Prostate gland (tissue), 2 donors: ENCODE data around the gene KRT27. TPM values are rescaled to one million over a fixed set of nuclear protein-coding genes. Genes with fewer than 3 reads are reported as not detected.

Experiments
- DNase-seq: peaks from one replicate; pipeline ENCODE4 v3.0.0-alpha.2; 2019; ENCODE audit warnings: low spot score
- H3K27ac ChIP-seq, 2 donors: fragments of 200-600 bp; sonication (generic); 2 replicates each; pipeline ENCODE4 v1.5.1; 2017 to 2019
- H3K27me3 ChIP-seq: fragments of 200-600 bp; sonication (generic); replicated peaks from 2 replicates; pipeline ENCODE4 v1.5.1; 2019; ENCODE audit not compliant: insufficient read depth
- H3K36me3 ChIP-seq, 2 donors: fragments of 200-600 bp; sonication (generic); 1 replicate in 1 of 2; 2 replicates in 1 of 2; pipeline versions ENCODE4 v1.5.1 to v1.8.1; 2017 to 2019
- H3K4me1 ChIP-seq: fragments of 200-600 bp; sonication (generic); replicated peaks from 2 replicates; pipeline ENCODE4 v1.5.1; 2019
- H3K4me3 ChIP-seq, 2 donors: fragments of 200-600 bp; sonication (generic); 2 replicates each; pipeline ENCODE4 v1.5.1; 2017 to 2019
- H3K9me3 ChIP-seq: fragments of 200-600 bp; sonication (generic); 2 replicates; pipeline ENCODE4 v1.5.1; 2017
- CTCF ChIP-seq, 4 experiments: fragments of 200-600 bp in 2 of 4; fragments of 450-650 bp in 2 of 4; sonication (generic) in 2 of 4; IDR thresholded peaks; 1 replicate in 3 of 4; 2 replicates in 1 of 4; pipeline ENCODE4 v1.5.1; 2016 to 2019; ENCODE audit warnings: antibody characterized with exemption in 4 of 4, mild to moderate bottlenecking in 2 of 4, moderate library complexity in 2 of 4
- POLR2A ChIP-seq: fragments of 450-650 bp; IDR thresholded peaks from one replicate; pipeline ENCODE4 v1.6.1; 2016; ENCODE audit warnings: antibody characterized with exemption, mild to moderate bottlenecking
- POLR2AphosphoS5 ChIP-seq: sonication (generic); formaldehyde crosslinking; IDR thresholded peaks from one replicate; pipeline ENCODE4 v1.6.1; 2017; ENCODE audit warnings: antibody characterized with exemption
- WGBS: methylation state at CpG from one replicate; pipeline ENCODE4 v1.1.5; 2018; 5-methylcytosine and 5-hydroxymethylcytosine counted together
- intact Hi-C: fragments of 100-400 bp; cut with DNase I; formaldehyde crosslinking; loops from one replicate; pipeline ENCODE4 v1.14.2; 2022
- total RNA-seq, 2 donors: library from RNA; depleted of rRNA; stranded (reverse); fragments of >200 nt; gene quantifications; one replicate each; pipeline ENCODE4 v1.1.0, GENCODE V29; 2016

Gene KRT27
- total RNA-seq, 2 donors from 2014 or later, result not detected

GRCh38 chr17:40734018-40734417, 48.3 kb downstream of the KRT27 start:
- intact Hi-C loops, result no loop called here
- 93% methylated on average over 6 of the region's 6 CpGs for WGBS

DNA sequence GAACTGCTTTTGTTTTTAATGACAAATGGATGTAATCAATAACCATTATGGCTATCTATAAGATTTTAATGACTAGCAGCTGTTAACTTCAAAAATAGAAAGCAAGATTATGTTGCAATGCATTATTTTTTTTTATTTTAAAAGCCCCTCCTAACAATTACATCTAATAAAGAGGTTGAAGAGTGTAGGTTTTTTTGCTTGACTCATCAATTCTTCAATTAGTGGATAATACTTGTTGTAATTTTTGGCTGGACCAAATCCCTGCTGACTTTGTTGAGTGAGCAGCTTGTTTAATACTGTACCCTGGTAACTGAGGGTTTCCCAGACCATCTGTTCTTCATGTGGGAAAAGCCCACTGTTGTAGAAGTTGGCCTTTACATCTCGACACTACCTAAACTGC, 51.4 kb downstream of the KRT27 start:
- H3K36me3 ChIP-seq, result no peaks in the 10 kb centered on the region
- no peak overlapping the region for H3K27ac ChIP-seq
- no peak overlapping the region for H3K4me3 ChIP-seq
- H3K4me1 ChIP-seq, result no peaks in the 10 kb centered on the region
- intact Hi-C loops, result no loop called here
- 88% methylated on average over 1 of the region's 1 CpG for WGBS
- H3K9me3 ChIP-seq, result no peaks in the 10 kb centered on the region
- H3K27me3 ChIP-seq, result no peaks in the 10 kb centered on the region
- no peak for DNase-seq
- TF ChIP-seq CTCF (IDR thresholded peaks at IDR 0.05) (no peak), POLR2A (no peak), POLR2AphosphoS5 (no peak)

More at GRCh38 chr17:40734018-40734417, 48.3 kb downstream of the KRT27 start:
- no peaks in the 10 kb centered on the region for H3K36me3 ChIP-seq
- no peak for DNase-seq
- no peak for TF ChIP-seq CTCF (IDR thresholded peaks at IDR 0.05)
- no peak for TF ChIP-seq POLR2A
- TF ChIP-seq POLR2AphosphoS5, result no peak
- H3K9me3 ChIP-seq, result no peaks in the 10 kb centered on the region
- no peaks in the 10 kb centered on the region for H3K27me3 ChIP-seq
- no peak overlapping the region for H3K4me3 ChIP-seq
- H3K27ac ChIP-seq, result no peak overlapping the region
- H3K4me1 ChIP-seq, result no peaks in the 10 kb centered on the region

- intact Hi-C loops, result loop anchor here (10.0 kb wide), 1 partner anchor 103 kb away; no protein-coding TSS in a partner anchor
- no peak for DNase-seq
- Histone ChIP-seq H3K36me3 (no peaks in the 10 kb centered on the region), H3K4me3 (no peak overlapping the region), H3K4me1 (no peaks in the 10 kb centered on the region), H3K27me3 (no peaks in the 10 kb centered on the region), H3K9me3 (no peaks in the 10 kb centered on the region), H3K27ac (no peak overlapping the region)
- WGBS, result 89% methylated on average over 8 of the region's 8 CpGs
- TF ChIP-seq POLR2A (no peak), POLR2AphosphoS5 (no peak), CTCF (IDR thresholded peaks at IDR 0.05) (no peak)
Observed at GRCh38 chr17:40727447-40728231, 54.7 kb downstream of the KRT27 start.

DNA sequence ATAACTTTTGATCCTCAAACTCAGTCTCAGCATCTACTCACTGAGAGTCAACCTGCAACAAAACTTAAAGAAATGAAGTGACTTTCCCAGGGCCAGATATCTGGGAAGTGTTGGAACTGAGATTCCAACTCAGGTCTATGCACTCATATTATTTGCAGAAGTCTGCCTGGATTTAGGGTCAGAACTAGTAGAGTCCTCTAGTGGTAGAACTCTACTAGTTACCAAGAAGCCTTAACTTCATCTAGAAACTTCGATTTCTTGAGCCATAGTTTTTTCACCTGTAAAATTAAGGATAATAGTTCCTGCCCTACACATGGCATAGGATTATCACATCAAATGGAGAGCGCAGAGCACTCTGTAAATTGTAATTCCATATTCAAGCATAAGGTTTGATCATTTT, 55.4 kb downstream of the KRT27 start:
- Histone ChIP-seq H3K4me1 (no peaks in the 10 kb centered on the region), H3K9me3 (no peaks in the 10 kb centered on the region), H3K27me3 (no peaks in the 10 kb centered on the region), H3K36me3 (no peaks in the 10 kb centered on the region), H3K27ac (no peak overlapping the region), H3K4me3 (no peak overlapping the region)
- WGBS, result 54% methylated on average over 2 of the region's 2 CpGs
- intact Hi-C loops, result loop anchor here (10.0 kb wide), 1 partner anchor 102 kb away; no protein-coding TSS in a partner anchor
- no peak for DNase-seq
- TF ChIP-seq CTCF (IDR thresholded peaks at IDR 0.05) (peak in 2 of 4 experiments; percentile 38 to 48), POLR2AphosphoS5 (no peak)

Other genes starting within 250 kb of the KRT27 start
- under 1 TPM in 1 of 2 donors, not detected in 1; 0.40 TPM for gene CCR7, start 217.1 kb downstream of the KRT27 start, total RNA-seq
- gene SMARCE1, start 134.7 kb downstream of the KRT27 start, total RNA-seq, result 10 to 100 TPM; 65.7 to 82.0 TPM
- gene KRT222, start 117.4 kb downstream of the KRT27 start, total RNA-seq, result under 1 TPM; 0.05 to 0.91 TPM
- gene KRT24, start 78.8 kb downstream of the KRT27 start, total RNA-seq, result not detected
- gene KRT25, start 27.2 kb downstream of the KRT27 start, total RNA-seq, result under 1 TPM in 1 of 2 donors, not detected in 1; 0.62 TPM
- gene KRT26, start 10.3 kb downstream of the KRT27 start, total RNA-seq, result under 1 TPM in 1 of 2 donors, not detected in 1; 0.28 TPM
- gene KRT28, start 17.4 kb upstream of the KRT27 start, total RNA-seq, result not detected
- 10 to 100 TPM in 1 of 2 donors, 1 to 10 TPM in 1; 5.8 to 23.6 TPM for gene KRT10, start 40.1 kb upstream of the KRT27 start, total RNA-seq
- gene KRT12, start 84.7 kb upstream of the KRT27 start, total RNA-seq, result not detected
- gene KRT20, start 102.7 kb upstream of the KRT27 start, total RNA-seq, result not detected
- gene KRT23, start 155.1 kb upstream of the KRT27 start, total RNA-seq, result 10 to 100 TPM; 19.6 to 38.9 TPM
- not detected for gene KRT39, start 184.4 kb upstream of the KRT27 start, total RNA-seq
- gene KRT40, start 201.8 kb upstream of the KRT27 start, total RNA-seq, result under 1 TPM in 1 of 2 donors, not detected in 1; 0.74 TPM
- not detected for gene KRTAP3-3, start 211.6 kb upstream of the KRT27 start, total RNA-seq
- not detected for gene KRTAP3-2, start 217.4 kb upstream of the KRT27 start, total RNA-seq
- gene KRTAP3-1, start 226.6 kb upstream of the KRT27 start, total RNA-seq, result not detected
- under 1 TPM in 1 of 2 donors, not detected in 1; 0.51 TPM for gene KRTAP1-5, start 244.7 kb upstream of the KRT27 start, total RNA-seq
- not detected for gene KRTAP1-4, start 247.6 kb upstream of the KRT27 start, total RNA-seq